GM21367 (cell line): ENCODE measurements around the gene MRPL3.
"Not testable (repeated sequence)": the region's sequence is repeated elsewhere in the genome, so short reads cannot be mapped to it uniquely, and the experiment has no call there.

ENCODE experiments used
- ATAC-seq: cut with Tn5 transposase; IDR thresholded peaks from one replicate; pipeline ENCODE4 v1.9.1; 2021; ENCODE audit not compliant: unreplicated experiment

The MRPL3 gene

DNA sequence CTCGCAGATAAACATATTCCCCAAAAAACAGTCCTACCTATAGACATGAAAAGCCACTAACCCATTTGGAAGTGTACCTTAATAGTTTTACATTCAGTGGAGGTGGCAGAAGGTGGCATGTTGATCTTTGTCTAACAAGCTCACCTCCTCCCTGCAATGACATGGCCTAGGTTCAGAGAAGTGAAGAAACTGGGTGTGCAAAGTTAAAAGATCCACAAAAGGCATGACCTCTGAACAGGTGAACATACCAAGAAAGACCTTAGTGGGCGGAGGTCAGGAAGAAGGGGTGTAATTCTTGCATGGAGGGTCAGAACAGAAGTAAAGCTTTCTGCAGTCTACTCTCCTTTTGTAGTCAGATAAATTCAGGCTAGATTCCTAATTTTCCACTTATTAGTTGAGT, 822 bp downstream of the MRPL3 start:
- no peak for ATAC-seq

DNA sequence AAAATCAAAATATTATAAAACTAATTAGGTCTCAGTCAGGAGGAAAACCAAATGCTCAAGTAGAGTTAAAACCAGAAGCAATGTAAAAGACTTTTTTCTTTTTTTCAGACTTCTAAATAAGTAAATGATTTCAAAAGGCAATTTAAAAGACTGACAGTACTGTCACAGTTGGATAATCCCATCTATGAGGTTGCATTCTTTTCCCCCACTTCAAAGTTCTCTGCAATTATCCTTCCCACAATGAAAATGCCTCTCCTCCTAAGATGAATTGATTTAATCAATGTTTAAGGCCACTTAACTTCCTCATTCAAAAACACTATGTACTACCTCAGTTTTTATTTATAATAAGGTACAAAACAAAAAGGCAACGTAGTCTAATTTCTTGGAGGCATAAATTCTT, 8.1 kb downstream of the MRPL3 start:
- no peak for ATAC-seq

DNA sequence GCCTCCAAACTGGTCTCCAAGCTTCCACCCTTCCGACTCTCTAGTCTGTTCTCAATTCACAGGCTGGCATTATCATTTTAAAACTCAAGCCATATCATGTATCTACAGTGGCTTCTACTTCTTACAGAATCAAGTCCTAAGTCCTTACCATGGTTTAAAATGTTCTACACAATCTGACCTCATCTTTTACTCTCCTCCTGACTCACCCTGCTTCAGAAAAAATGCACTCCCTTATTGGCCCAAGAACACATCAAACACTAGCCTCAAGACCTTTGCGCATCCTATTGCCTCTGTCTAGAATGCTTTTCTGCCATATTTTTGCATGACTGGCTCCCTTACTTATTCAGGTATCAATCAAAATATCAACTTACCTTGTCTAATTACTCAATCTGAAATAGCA, 11.0 kb downstream of the MRPL3 start:
- ATAC-seq: no peak

DNA sequence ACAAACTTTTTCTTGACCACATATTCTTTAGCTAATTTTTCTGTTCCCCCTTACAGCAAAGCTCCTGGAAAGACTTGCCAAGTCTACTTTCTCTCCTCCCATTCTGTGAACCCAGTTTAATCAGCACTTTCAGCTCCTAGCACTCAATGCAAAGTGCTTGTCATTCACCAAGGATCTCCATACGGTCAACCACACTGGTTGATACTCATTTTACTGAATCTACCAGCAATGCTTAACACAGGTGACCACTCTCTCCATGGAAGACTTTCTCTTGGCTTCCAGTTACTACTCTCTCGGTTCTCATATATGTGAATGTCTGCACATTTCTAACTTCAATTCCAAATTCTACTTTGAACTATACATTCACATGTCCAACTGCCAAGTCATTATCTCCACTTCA, 11.7 kb downstream of the MRPL3 start:
- no peak for ATAC-seq

DNA sequence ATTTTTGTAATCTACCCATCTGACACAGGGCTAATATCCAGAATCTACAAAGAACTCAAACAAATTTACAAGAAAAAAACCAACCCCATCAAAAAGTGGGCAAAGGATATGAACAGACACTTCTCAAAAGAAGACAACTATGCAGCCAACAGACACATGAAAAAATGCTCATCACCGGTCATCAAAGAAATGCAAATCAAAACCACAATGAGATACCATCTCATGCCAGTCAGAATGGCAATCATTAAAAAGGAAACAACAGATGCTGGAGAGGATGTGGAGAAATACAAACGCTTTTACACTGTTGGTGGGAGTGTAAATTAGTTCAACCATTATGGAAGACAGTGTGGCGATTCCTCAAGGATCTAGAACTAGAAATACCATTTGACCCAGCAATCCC, 16.2 kb downstream of the MRPL3 start:
- ATAC-seq: not testable (repeated sequence)

DNA sequence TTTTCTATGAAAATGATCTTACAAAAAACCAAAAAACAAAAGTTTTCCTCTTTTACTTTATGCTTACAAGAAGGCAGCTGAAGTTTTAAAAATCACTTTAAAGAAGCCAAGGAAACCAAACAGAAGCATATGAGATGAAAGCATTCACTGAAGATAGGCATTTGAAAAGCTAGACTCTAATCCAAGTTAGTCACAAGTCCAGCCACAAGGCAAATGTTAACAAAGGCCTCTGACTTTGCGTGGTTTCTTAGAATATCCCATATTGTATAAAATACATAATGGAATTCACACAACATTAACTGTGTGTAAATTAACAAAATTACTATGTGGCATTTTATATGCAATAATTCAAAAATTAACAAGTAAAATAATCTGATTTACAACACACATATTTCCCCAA, 17.7 kb downstream of the MRPL3 start:
- ATAC-seq: no peak

DNA sequence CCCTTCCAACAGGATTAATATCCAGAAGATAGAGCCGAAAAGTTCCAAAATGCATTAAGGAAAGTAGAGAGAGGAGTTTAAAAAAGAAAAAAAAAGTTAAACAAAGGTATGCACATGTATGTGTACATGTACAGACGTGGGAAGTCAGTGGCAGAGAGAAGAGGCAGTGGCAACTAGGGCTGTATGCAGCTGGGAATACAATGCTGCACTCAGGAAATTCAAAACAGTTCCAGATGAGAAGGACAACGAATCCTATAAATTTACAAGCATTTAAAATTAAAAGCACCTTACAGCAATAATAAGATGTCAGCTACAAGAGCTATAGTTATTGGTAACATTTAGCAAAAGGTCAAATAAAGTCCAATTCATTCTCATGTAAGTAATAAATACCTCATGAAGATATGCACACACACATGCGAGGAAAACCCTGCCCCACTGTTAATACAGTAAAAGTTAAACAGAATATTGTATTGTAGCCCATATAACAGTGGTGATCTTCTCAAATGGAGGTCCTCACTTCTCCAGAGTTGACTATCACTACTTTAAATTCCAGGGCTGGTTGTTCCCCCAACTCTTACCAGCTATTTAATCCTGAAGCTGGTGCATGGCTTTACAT, 18.2 kb downstream of the MRPL3 start:
- no peak for ATAC-seq

DNA sequence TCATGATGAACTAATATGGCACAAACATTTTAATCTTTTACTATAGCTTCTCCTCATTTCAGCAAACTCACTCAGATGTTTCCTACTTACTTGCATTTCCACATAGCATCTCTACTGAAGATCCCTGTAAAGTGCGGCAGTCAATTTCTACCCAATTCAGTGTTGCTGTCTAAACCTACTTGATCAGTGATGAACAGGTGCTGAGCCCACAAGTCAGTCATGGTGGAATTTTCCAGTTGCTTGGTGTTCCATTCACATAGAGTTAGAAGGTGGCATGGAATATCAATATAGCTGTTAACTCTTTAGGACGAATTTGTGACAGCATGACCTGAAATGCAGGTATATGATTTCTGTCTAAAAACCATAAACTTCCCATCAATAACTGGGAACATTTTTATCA, 22.7 kb downstream of the MRPL3 start:
- no peak for ATAC-seq

DNA sequence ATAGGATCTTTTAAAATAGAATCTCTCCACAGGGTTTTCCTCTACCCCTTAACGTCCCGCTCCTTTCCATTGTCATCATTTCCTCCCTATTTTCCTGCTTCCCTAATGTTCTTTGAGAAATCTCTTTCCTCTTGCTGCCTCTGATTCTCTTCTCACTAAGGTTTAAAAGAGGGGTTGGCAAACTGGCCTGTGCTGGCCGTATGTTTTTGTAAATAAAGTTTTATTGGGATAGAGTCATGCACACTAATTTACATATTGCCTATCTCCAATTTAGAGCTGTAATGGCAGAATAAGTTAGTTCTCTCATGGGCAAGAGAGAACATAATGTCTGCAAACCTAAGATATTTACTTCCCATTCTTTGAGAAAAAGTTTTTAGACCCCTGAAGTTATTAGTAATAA, 25.0 kb downstream of the MRPL3 start:
- ATAC-seq: no peak

DNA sequence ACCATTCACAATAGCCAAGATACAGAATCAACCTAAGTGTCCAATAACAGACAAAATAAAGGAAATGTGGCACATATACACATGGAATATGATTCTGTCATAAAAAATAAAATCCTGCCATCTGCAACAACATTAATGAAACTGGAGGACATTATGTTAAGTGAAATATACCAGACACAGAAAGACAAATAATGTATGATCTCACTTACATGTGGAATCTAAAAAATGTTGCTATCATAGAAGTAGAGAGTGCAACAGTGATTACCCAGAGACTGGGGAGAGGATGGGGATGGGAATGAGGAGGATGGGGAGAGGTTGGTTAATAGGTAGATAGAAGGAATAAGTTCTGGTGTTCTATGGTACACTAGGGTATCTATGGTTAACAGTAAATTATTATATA, 28.7 kb downstream of the MRPL3 start:
- ATAC-seq: no peak

DNA sequence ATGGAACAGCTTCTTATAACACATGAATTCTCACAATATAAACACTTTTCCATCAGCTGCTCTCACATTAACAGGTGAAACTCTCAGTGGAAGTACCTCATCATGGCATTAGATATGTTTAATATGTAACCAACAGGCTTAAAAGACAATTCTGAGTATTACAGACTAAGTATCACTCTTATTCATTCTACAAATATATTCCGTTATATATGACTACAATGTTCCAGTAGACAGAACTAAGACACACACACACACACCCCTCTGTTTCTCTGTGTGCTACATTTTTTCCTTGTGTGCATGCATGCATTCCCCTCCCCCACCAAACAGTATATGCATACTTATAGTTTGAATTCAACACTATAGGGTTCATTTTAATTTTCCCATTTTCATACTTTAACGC, 32.4 kb downstream of the MRPL3 start:
- no peak for ATAC-seq

DNA sequence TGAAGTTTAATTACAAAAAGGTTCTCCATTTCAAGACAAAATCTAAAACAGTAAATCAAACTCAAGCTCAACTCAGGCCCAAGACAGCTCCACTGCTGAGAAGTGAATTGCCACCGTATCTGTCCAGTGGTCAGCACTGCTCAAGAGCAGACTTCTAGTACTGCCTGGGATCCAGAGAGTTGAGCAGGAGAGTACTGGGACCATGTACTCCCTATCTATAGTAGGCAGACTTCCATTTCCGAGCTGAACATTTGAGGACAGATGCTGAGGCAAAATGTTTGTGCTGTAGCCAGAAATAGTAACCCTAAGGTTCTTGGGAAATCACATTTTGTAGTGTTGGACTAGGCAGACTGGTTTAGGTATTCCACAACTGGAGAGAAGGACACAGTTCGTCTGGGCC, 44.1 kb downstream of the MRPL3 start:
- no peak for ATAC-seq

DNA sequence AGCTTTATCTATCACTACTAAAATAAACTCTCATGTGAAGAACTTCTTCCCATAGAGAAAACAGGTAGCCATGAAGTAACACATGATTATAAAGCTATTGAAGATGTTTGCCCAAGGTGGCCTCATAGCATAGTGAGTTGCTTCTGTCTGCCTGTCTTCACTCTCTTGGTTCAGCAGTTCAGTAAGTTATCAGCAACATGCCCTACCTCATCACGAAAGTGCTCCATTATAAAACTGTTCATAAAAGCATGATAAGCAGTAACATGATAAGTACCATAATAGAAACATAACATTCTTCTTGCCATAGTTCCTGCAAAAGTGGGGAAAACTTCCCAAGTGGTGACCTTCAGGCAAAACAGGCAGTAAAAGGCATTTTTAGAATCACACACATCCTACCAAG, 45.6 kb downstream of the MRPL3 start:
- ATAC-seq: no peak

DNA sequence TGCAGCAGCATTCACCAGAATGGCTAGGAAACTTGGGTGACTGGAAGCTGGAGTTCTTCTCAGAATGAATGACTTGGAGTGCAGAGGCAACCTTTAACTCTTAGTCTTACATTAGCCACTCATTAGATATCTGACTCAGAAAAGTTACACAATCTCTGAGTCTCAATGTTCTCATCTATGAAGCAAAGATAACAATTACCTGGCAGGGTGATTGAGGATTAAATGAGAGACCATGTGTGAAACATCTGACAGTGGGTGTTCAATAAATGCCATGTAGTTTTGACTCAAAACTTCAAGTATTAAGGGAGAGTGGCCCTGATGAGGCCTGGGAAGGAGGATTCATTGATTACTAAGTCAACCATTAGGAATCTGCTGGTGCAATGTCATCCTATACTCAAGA, 48.3 kb downstream of the MRPL3 start:
- no peak for ATAC-seq

DNA sequence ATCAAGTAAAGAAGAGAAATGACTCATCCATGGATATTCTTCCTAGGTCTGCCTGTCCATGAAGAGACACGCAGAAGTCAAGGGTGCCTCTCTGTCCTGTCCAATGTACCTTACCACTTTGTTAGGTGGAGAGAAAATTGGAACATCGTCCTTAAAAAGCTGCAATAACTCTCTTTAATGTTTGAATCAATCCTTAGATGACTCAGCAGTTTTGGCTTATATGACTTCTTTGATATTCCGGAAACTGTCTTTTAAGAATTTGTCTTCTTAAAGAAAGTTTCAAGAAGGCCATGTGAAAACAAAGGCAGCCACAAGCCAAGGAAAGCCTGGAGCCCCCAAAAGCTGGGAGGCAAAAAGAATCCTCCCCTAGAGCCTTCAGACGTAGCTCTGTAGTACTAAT, 49.2 kb downstream of the MRPL3 start:
- no peak for ATAC-seq

DNA sequence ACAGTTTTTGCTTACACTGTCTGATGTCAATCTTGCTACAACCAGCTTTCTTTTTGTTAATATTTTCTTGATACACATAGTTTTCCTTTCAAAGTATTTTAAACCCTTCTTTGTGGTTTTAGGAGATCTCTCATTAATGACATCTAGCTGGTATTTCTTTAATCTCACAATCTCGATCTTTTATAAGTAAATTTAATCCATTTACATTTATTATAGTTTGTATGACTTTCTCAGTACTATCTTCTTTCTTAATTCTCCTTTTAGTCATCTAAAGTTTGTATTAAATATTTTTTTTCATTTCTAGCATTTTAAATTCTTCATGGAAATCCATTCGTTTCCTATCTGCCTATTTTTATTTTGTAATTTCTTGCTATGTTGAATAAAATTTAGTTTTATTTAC, 55.4 kb downstream of the MRPL3 start:
- no peak for ATAC-seq

DNA sequence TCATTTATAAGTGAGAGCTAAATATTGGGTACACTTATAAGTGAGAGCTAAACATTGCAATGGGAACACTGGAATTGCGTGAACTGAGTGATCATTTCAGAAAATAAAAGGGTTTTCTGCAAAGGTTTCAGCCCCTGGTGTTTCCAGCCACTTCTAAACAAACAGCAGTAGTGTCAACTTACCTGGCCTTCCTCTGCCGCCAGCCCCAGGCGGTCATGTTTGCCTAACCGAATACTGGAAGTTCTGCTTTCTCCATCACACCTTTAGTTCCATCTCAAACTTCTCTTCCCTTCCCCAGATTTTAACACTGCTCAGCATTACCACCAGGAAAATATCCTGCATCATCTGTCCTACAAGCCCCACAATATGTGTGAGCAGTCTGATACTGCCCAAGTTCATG, 58.6 kb downstream of the MRPL3 start:
- ATAC-seq: no peak

DNA sequence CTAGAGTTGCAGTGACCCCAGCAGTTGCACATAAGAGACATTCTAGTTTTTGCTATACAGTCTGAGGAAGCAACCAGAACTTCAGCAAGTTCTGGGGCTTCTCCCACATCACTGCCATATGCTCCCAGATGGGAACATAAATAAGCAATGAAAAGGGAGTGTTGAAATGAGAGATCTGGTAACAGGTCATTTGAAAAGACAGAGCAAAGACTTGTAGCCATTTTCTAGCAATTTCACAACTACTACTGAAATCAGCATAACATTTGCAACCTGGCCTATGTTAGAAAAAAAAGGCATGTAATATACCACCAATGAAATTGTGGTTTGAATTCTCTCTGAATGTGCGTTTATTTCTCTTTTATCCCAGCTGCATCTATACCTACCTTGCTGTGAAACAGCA, 63.7 kb downstream of the MRPL3 start:
- ATAC-seq: no peak

DNA sequence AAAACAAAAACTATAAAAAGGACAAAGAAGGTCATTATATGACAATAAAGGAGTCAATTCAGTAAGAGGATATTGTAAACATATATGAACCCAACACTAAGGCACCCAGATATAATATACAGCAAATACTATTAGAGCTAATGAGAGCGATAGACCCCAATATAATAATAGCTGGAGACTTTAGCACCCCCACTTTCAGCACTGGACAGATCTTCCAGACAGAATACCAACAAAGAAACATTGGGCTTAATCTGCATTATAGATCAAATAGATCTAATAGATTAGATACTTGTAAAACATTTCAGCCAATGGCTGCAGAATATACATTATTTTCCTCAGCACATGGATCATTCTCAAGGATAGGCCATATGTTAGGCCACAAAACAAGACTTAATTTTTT, 67.8 kb downstream of the MRPL3 start:
- no peak for ATAC-seq

DNA sequence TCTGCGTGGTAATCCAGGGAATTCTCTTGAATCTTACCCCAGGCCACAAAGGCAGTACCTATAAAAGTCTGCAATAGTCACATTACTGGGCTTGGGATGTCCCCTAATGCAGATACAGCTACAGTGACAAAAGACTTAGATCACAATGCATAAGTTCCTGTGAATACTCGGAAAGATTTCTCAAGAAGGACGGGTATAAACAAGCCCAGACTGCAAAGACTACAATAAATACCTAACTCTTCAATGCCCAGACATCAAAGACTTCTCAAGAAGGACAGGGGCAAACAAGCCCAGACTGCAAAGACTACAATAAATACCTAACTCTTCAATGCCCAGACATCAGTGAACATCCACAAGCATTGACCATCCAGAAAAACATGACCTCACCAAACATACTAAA, 70.3 kb downstream of the MRPL3 start:
- no peak for ATAC-seq

DNA sequence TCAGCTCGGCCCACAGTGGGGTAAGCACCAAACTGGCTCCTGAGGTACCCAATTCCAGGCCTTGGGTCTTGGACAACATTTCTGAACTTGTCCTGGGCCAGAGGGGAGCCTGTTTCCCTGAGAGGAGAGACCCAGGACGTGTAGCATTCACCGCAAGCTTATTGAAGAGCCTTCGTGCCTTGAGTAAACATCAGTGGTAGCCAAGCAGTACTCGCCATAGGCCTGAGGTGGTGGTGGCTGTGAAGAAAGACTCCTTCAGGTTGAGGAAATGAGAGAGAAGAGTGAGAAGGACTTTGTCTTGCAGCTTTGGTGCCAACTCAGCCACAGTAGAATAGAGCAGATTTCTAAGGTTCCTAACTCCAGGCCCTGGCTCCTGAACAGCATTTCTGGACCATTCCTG, 71.0 kb downstream of the MRPL3 start:
- ATAC-seq: no peak

DNA sequence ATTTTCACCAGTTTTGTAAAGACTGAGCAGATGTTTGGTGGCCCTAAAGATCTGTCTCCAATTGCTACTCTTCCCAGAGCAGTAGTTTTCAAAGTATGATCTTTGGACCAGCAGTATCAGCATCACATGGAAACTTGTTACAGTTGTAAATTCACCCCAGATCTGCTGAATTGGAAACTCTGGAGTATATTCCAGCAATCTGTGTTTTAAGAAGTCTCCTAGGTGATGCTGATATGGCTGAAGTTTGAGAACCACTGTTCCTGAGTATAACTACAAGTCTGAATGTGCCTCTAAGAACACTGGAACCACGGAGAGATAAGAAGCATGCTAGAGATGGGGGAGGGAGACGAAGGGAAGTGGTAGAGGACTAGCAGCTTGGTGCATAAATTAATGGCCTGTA, 75.5 kb downstream of the MRPL3 start:
- ATAC-seq: no peak

DNA sequence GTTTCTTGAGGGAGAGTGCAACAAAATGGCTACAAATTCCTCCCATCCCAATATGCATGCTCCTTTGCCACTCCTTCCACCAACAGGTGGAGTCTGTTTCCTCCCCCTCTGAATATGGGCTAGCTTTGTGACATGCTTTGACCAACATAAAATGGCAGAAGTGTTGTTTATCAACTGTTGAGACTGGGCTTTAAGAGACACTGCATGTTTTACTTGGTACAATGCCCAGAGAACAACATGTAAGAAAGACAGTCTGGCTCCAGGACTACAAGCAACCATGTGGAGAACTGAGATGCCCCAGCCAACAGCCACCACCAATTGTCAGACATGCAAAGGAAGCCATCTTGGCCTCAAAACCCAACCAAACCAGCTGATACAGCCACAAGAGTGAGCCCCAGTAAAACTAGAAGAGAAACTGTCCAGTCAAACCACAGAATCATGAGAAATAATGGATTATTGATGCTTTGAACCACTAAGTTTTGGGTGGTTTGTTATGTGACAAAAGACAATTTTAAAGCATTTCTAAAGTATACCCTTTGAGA, 80.7 kb downstream of the MRPL3 start:
- no peak for ATAC-seq

DNA sequence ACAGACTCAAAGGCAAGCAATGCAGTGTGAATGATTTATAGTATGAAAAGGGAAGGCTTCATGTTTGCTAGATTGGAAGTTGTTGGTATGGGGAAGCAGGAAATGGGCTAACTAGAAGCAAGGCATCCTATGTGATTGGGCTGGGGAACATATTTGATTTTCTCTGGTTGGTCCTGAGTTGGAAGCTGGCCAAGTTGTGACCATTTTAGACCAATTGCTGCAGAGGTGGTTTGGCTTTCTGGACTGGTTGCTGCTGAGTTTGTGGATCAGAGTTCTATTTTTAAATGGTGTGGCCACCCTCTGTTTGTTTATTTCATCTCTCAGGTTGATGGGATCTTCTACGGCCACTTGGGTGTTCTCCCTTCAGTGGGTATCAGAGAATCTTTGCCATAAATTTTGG, 81.5 kb downstream of the MRPL3 start:
- no peak for ATAC-seq
